HG03175 (cell line): ENCODE measurements around the gene TFF1.
"Not testable (repeated sequence)": the region's sequence is repeated elsewhere in the genome, so short reads cannot be mapped to it uniquely, and the experiment has no call there.

ENCODE experiments used
- ATAC-seq: cut with Tn5 transposase; IDR thresholded peaks from one replicate; pipeline ENCODE4 v1.9.1; 2021; ENCODE audit warnings: mild to moderate bottlenecking, moderate library complexity; ENCODE audit not compliant: unreplicated experiment

The TFF1 gene

GRCh38 chr21:42366292-42367010, at the start of gene TFF1:
TSS of gene TFF1 (minus strand) at chr21:42366535. CDS start at chr21:42366495, 40 bp downstream.
- ATAC-seq, result no peak

GRCh38 chr21:42414928-42415769, 48.8 kb upstream of the TFF1 start:
- ATAC-seq, result peak; percentile 70

DNA sequence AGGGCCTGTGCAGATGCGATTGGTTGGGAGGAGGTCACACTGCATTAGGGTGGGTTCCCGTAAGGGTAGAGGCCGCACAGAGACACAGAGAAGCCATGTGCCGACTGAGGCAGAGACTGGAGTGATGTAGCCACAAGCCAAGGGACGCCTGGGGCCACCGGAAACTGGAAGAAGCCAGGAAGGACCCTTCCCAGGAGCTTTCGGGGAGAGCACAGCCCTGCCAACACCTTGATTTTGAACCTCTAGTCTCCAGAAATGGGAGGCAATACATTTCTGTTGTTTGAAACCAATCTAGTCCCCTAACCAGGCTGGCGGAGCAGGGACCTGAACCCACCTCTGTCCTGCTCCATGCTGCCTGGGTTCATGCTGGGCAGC, 48.2 kb upstream of the TFF1 start:
- no peak for ATAC-seq

GRCh38 chr21:42414066-42414465, 47.7 kb upstream of the TFF1 start:
- no peak for ATAC-seq

GRCh38 chr21:42413500-42413899, 47.2 kb upstream of the TFF1 start:
- ATAC-seq, result no peak

DNA sequence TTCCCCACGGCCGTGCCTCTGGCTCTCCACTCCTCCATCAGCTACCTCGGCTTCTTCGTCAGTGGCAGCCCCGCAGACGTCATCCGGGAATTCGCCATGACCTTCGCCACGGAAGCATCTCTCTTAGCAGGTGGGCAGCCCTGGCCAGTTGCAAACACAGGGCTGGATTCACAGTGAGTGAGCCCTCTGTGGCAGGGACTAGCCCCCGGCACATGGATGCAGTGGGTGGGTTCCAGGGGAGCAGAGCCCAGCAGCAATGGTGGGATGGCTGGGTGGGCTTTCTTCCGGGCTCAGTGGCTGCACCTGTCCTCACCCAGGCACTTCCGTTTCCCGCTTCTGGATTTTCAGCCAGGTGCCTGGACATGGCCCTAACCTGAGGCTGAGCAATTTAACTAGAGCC, 46.8 kb upstream of the TFF1 start:
- no peak for ATAC-seq

GRCh38 chr21:42412636-42412933, 46.2 kb upstream of the TFF1 start:
- no peak for ATAC-seq

DNA sequence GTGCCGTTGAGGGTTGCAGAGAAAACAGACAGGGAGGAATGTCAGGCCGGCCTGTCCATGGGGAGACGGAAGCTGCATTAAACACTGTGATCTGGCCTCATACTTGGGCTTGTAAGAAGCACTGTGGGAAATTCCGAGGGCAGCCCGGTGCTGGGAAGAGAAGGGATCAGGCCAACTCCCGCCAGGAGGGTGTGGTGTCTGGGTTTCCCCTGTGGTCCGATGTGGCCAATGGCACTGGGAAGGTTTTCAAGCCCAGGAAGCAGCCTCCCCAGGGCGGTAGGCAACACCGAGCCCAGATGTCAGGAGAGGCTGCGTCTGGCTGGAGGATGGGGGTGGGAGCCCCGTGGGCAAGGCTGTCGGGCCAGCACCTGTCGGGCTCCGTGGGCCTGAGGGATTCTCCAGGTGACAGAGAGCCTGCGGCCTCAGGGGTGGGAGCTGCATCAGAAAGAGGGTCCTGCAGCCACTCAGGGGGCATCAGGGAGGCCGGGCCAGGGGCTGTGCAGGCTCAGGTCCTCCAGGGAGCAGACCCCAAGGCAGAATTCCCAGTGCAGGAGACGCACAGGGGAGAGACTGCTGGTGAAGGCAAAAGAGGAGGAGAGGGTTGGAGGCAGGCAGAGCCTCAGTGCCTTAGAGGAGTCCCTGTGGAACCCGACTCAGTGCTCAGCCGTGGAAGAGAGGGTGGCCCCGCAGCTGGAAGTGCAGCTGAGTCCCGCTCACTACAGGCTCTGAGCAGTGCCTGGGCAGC, 45.7 kb upstream of the TFF1 start:
- ATAC-seq, result no peak

GRCh38 chr21:42411197-42411869, 45.0 kb upstream of the TFF1 start:
- ATAC-seq, result no peak

GRCh38 chr21:42409366-42409765, 43.0 kb upstream of the TFF1 start:
- no peak for ATAC-seq

GRCh38 chr21:42408718-42409117, 42.4 kb upstream of the TFF1 start:
- ATAC-seq, result not testable (repeated sequence)

DNA sequence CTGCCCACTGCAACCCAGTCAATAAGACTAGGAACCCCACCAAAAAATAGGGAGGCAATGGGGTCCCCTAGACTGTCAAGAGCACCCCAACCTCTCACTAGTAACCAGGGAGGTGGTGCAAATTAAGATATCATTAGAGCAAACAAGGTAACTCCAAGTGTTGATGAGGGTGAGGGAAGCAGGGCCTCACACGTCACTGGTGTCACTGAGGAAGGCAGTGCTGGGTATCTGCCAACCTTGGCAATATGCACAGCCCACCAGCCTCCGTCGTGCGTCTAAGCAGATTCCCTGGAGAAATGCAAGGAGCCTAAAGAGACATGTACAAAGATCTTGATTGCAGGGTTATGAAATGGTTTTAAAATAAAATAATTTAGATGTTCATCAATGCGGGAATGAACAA, 41.1 kb upstream of the TFF1 start:
- no peak for ATAC-seq

GRCh38 chr21:42406866-42407265, 40.5 kb upstream of the TFF1 start:
- no peak for ATAC-seq

GRCh38 chr21:42406201-42406621, 39.9 kb upstream of the TFF1 start:
- no peak for ATAC-seq

DNA sequence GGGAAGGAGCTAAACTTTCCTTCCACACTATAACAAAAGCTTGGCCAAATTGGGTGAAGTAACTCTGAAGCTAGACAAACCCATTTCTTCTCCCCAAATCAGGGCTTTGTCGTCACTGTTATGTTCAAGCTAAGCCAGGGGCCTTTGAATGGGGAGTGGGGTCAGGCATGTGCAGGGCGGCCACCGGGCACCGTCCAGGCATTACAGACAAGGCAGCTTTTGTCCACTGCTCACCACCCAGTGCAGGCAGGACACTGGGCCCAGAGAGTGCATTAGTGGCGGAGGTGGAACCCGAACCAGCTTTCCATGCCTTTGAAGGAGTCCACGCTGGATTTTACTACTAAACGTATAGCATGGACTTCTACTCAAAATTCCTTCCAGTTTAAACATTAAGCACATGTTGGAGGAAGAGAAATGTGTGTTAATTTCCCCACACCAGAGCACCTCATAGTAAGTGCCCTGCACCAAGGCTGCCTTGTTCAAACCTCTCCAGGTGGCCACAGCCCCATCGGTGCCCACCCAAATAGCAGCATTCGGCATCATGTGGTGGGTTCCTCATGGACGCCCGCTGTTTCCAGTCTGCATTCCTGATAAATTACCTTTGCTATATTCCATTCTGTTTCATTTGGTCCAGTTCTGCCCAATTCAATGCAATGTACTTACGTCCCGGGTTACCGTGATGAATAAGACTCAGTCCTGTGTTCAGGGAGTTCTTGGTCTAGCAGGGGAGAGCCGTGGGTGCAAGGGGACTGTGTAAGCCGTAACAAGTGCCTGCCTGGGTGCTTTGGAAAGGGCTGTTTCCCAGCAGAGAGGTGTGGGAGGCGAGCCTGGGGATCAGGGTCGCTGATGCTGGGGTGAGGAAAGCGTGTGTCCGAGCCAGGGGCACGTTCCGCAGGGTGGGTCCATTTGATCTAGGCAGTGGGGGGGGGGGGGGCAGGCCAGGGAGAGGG, 39.0 kb upstream of the TFF1 start:
- no peak for ATAC-seq

GRCh38 chr21:42404539-42404938, 38.2 kb upstream of the TFF1 start:
- ATAC-seq, result no peak

GRCh38 chr21:42403611-42404231, 37.4 kb upstream of the TFF1 start, which contains the start of gene UBASH3A:
TSS of gene UBASH3A (plus strand) at chr21:42403902. CDS start at chr21:42403946, 44 bp downstream.
- no peak for ATAC-seq

DNA sequence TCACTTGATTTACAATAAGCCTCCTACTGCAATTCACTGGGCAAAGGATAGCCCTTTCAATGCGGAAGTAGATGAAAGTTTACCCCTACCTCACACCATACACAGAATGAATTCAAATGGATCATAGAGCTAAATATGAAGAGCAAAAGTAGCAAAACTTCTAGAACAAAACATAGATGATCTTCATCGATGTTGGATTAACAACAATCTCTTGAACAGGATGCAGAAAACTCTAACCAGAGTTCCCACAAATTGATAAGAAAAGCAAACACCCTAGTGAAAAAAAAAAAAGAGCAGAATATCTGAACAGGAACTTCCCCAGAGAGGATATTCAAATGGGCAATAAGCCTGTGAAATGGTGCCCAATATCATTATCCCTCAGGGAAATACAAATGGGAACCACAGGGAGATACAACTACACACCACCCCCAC, 35.5 kb upstream of the TFF1 start:
- ATAC-seq, result no peak

- no peak for ATAC-seq
These were observed 34.8 kb upstream of the TFF1 start for GRCh38 chr21:42401154-42401553.
